Breast epithelium (tissue), 4 donors: ENCODE results near the gene MAP3K5. TPM values are rescaled to one million over a fixed set of nuclear protein-coding genes. Genes with fewer than 3 reads are reported as not detected.

Experiments used
- DNase-seq, 2 donors: peaks; one replicate each; pipeline ENCODE4 v3.0.0-alpha.2; 2019; ENCODE audit warnings: low spot score in 2 of 2
- H3K27ac ChIP-seq, 2 donors: fragments of 200-600 bp; sonication (generic) in 1 of 2; one replicate each; pipeline ENCODE4 v1.5.1; 2016 to 2019; ENCODE audit warnings: mild to moderate bottlenecking in 1 of 2
- H3K27me3 ChIP-seq, 2 donors: fragments of 200-600 bp; sonication (generic) in 1 of 2; one replicate each; pipeline versions ENCODE4 v1.5.1 to v1.6.0; 2017 to 2019; ENCODE audit warnings: control low read depth in 1 of 2, mild to moderate bottlenecking in 1 of 2
- H3K36me3 ChIP-seq: fragments of 200-600 bp; one replicate; pipeline ENCODE4 v1.5.1; 2019
- H3K4me1 ChIP-seq, 2 donors: fragments of 200-600 bp; sonication (generic); one replicate each; pipeline ENCODE4 v1.5.1; 2016 to 2019; ENCODE audit warnings: control low read depth in 1 of 2
- H3K4me3 ChIP-seq, 3 donors: fragments of 200-600 bp; sonication (generic); 1 replicate in 2 of 3; 2 replicates in 1 of 3; pipeline ENCODE4 v1.5.1; 2016 to 2019; ENCODE audit warnings: mild to moderate bottlenecking in 3 of 3, moderate library complexity in 2 of 3
- H3K9me3 ChIP-seq, 2 donors: fragments of 200-600 bp; sonication (generic) in 1 of 2; one replicate each; pipeline ENCODE4 v1.5.1; 2016 to 2019; ENCODE audit warnings: control low read depth in 1 of 2
- POLR2A ChIP-seq: fragments of 450-650 bp; IDR thresholded peaks from one replicate; pipeline ENCODE4 v1.6.1; 2016; ENCODE audit warnings: antibody characterized with exemption, mild to moderate bottlenecking, moderate library complexity
- POLR2AphosphoS5 ChIP-seq, 3 donors: sonication (generic); formaldehyde crosslinking; IDR thresholded peaks; one replicate each; pipeline ENCODE4 v1.6.1; 2017; ENCODE audit warnings: antibody characterized with exemption in 3 of 3
- intact Hi-C: fragments of 100-400 bp; cut with DNase I; formaldehyde crosslinking; loops from one replicate; pipeline ENCODE4 v1.15.1; 2023; ENCODE audit warnings: low total_unique reads
- total RNA-seq, 3 donors: library from RNA; depleted of rRNA; stranded (reverse); fragments of >200 nt; gene quantifications; one replicate each; pipeline ENCODE4 v1.1.0, GENCODE V29; 2016
- TF ChIP-seq, protein P1 (sequence below), 3 donors: fragments of 450-650 bp; IDR thresholded peaks; one replicate each; pipeline ENCODE4 v1.5.1; 2016 to 2017; ENCODE audit warnings: antibody characterized with exemption in 3 of 3, mild to moderate bottlenecking in 3 of 3, moderate library complexity in 3 of 3

MAP3K5 gene
- total RNA-seq, 3 donors from 2014 or later, result 18.6 to 40.0 (median 33.2) TPM

GRCh38 chr6:136566851-136567250, 225.4 kb downstream of the MAP3K5 start:
- Histone ChIP-seq H3K9me3 (peaks cover 6 to 9% of the 10 kb centered on the region in 2 donors), H3K4me3 (no peak overlapping the region), H3K4me1 (no peaks in the 10 kb centered on the region), H3K27me3 (no peaks in the 10 kb centered on the region), H3K27ac (no peak overlapping the region), H3K36me3 (no peaks in the 10 kb centered on the region)
- intact Hi-C loops, result no loop called here
- TF ChIP-seq POLR2A, result no peak
- DNase-seq, result no peak

DNA sequence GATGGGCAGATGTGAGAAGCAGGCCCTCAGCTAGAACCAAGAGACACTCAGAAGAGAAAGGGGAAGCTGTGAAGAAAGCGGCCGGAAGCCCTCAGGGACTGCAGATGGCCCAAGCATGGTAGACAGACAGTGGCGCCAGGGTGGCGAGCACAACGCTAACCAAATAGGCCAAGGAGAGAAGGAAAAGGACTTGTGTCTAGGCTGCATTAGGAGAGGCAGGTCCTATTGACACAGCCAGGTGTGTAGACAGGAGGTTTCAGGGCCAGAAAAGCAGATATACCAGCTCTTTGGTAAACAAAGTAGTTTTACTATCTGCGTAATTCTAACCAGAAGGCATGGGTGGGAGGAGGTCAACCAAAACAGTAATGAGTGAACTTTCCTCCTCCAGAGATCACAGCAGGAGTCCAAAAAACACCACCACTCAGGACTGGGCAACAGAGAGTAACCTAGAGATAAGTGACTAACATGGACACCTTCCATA, 226.2 kb downstream of the MAP3K5 start:
- H3K4me1 ChIP-seq, result no peaks in the 10 kb centered on the region
- intact Hi-C loops, result no loop called here
- DNase-seq, result no peak
- no peaks in the 10 kb centered on the region for H3K27me3 ChIP-seq
- TF ChIP-seq POLR2AphosphoS5 (IDR thresholded peaks at IDR 0.05), result no peak
- TF ChIP-seq, protein P1, sequence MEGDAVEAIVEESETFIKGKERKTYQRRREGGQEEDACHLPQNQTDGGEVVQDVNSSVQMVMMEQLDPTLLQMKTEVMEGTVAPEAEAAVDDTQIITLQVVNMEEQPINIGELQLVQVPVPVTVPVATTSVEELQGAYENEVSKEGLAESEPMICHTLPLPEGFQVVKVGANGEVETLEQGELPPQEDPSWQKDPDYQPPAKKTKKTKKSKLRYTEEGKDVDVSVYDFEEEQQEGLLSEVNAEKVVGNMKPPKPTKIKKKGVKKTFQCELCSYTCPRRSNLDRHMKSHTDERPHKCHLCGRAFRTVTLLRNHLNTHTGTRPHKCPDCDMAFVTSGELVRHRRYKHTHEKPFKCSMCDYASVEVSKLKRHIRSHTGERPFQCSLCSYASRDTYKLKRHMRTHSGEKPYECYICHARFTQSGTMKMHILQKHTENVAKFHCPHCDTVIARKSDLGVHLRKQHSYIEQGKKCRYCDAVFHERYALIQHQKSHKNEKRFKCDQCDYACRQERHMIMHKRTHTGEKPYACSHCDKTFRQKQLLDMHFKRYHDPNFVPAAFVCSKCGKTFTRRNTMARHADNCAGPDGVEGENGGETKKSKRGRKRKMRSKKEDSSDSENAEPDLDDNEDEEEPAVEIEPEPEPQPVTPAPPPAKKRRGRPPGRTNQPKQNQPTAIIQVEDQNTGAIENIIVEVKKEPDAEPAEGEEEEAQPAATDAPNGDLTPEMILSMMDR (IDR thresholded peaks at IDR 0.05), result no peak
- no peak for TF ChIP-seq POLR2A
- H3K9me3 ChIP-seq, result peaks cover 3 to 4% of the 10 kb centered on the region in 2 donors
- H3K36me3 ChIP-seq, result no peaks in the 10 kb centered on the region
- no peak overlapping the region for H3K27ac ChIP-seq
- H3K4me3 ChIP-seq, result no peak overlapping the region

- Histone ChIP-seq H3K27me3 (no peaks in the 10 kb centered on the region), H3K4me3 (no peak overlapping the region), H3K4me1 (no peaks in the 10 kb centered on the region), H3K9me3 (no peaks in the 10 kb centered on the region), H3K27ac (peak overlapping the region; percentile 31 to 62), H3K36me3 (no peaks in the 10 kb centered on the region)
- intact Hi-C loops, result no loop called here
- DNase-seq, result no peak
- TF ChIP-seq POLR2AphosphoS5 (IDR thresholded peaks at IDR 0.05) (no peak), POLR2A (no peak)
- TF ChIP-seq, protein P1 (IDR thresholded peaks at IDR 0.05), result no peak
Observed at GRCh38 chr6:136564180-136564579, 228.1 kb downstream of the MAP3K5 start.

DNA sequence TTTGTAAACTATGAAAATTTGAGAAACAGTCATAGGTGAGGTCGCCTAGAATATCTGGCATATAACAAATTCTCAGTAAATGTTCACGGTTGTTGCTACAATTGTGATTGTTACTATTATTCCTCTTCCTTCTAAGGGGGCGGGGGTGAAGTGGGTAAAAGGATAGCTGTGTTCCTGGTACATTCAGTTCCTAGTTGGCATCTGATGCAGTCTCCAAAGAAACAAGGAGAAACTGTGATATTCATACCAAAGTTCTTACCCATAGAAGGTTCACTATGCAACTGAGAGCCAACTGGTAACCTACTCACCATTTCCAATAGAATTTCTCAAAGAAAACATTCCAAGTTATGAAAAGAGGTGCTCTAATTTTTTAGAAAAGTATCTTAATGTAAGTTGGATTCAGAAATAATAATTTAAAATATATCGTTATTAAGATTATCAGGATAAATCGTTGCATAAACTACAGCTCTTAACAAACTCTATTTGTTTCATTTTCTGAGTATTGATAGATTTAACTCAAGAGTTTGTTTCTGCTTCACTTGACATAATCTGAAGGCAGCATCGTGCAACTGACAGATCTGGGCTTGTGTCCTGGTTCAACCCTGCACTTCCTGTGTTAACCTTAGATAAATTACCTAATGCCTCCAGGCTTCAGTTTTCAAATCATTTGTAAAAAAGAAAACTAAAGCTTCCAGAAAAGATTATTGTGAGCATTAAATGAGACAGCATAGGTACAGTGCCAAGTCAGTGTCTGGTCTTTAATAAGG, 228.7 kb downstream of the MAP3K5 start:
- Histone ChIP-seq H3K27me3 (no peaks in the 10 kb centered on the region), H3K9me3 (no peaks in the 10 kb centered on the region), H3K4me1 (no peaks in the 10 kb centered on the region), H3K36me3 (no peaks in the 10 kb centered on the region), H3K27ac (peak overlapping the region; percentile 31 to 62), H3K4me3 (no peak overlapping the region)
- no peak for TF ChIP-seq POLR2AphosphoS5 (IDR thresholded peaks at IDR 0.05)
- TF ChIP-seq, protein P1 (IDR thresholded peaks at IDR 0.05), result no peak
- no peak for TF ChIP-seq POLR2A
- intact Hi-C loops, result no loop called here
- DNase-seq, result no peak

DNA sequence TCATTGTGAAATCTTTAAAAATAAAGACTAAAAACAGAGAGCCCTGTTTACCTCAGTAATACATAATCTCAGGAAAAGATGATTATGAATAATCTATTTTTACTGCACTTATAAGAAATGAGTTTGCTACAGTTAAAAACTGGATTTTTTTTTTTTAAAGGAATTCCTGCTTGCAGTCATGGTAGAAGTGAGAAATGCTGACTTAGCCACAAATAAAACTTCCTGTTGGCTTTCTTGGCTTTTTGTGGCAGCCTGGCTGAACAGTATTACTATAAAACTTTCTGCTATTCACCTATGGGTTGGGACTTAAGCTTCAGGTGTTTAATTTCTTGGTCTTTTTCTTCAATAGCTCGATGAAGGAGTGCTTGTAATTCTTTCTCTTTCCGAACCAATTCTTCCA, 230.1 kb downstream of the MAP3K5 start:
- TF ChIP-seq POLR2AphosphoS5 (IDR thresholded peaks at IDR 0.05) (no peak), POLR2A (no peak)
- TF ChIP-seq, protein P1 (IDR thresholded peaks at IDR 0.05), result no peak
- no peak for DNase-seq
- no peak overlapping the region for H3K4me3 ChIP-seq
- intact Hi-C loops, result no loop called here
- H3K27ac ChIP-seq, result no peak overlapping the region
- no peaks in the 10 kb centered on the region for H3K9me3 ChIP-seq
- no peaks in the 10 kb centered on the region for H3K36me3 ChIP-seq
- H3K4me1 ChIP-seq, result no peaks in the 10 kb centered on the region
- no peaks in the 10 kb centered on the region for H3K27me3 ChIP-seq
